Neural progenitor cell (in vitro differentiated cells): ENCODE data around the gene CKB.

Source experiments
- CTCF ChIP-seq: fragments of 200-600 bp; sonication (generic); IDR thresholded peaks from 2 replicates; pipeline ENCODE4 v1.5.1; 2017; ENCODE audit warnings: antibody characterized with exemption, mild to moderate bottlenecking
- EZH2phosphoT487 ChIP-seq: fragments of 200-600 bp; sonication (generic); IDR thresholded peaks from 2 replicates; pipeline ENCODE4 v1.6.1; 2017; ENCODE audit warnings: antibody characterized with exemption

GRCh38 chr14:103521951-103522563 is 573 bp downstream of the CKB start:
- TF ChIP-seq CTCF, result no peak
- TF ChIP-seq EZH2phosphoT487, result no peak
